ENCODE measurements around the gene RPAP3. TPM values are rescaled to one million over a fixed set of nuclear protein-coding genes. Genes with fewer than 3 reads are reported as not detected.

Gene RPAP3
- total RNA-seq = 24.4 TPM
- long read RNA-seq, full-length matches to known transcripts = 6 of 7 reads
- long read RNA-seq, partial matches to known transcripts = 1 of 7 reads
- long read RNA-seq, other reads (novel, unspliced or antisense) = 0 of 7 reads

- DNase-seq (ENCODE audit: missing footprints) = peak; percentile 99
- intact Hi-C loops (cut with DNase I) = no loop called here
- peak; percentile 98 for ATAC-seq
Measured at GRCh38 chr12:47705566-47706425, at the start of gene RPAP3. RPAP3 (minus strand) TSS chr12:47706030; CDS start chr12:47702840, 3,190 bp downstream.

- ATAC-seq (no peak), DNase-seq (ENCODE audit: missing footprints) (no peak)
- intact Hi-C loops (cut with DNase I) = no loop called here
Measured at GRCh38 chr12:47754881-47755280, 49.1 kb upstream of the RPAP3 start.

- intact Hi-C loops (cut with DNase I) = no loop called here
- ATAC-seq (no peak), DNase-seq (ENCODE audit: missing footprints) (no peak)
Measured at GRCh38 chr12:47754126-47754525, 48.3 kb upstream of the RPAP3 start.

GRCh38 chr12:47753021-47754001 lies 47.5 kb upstream of the RPAP3 start:
- intact Hi-C loops (cut with DNase I) = loop anchor here (1.0 kb wide), 1 partner anchor 16 kb away; no protein-coding TSS in a partner anchor
- DNase-seq (ENCODE audit: missing footprints) (peak; percentile 93), ATAC-seq (peak; percentile 93)

- DNase-seq (ENCODE audit: missing footprints) (no peak), ATAC-seq (no peak)
- intact Hi-C loops (cut with DNase I) = no loop called here
Measured at GRCh38 chr12:47752552-47752951, 46.7 kb upstream of the RPAP3 start.

- DNase-seq (ENCODE audit: missing footprints) = no peak
- ATAC-seq = no peak
- intact Hi-C loops (cut with DNase I) = no loop called here
Measured at GRCh38 chr12:47752121-47752520, 46.3 kb upstream of the RPAP3 start.

GRCh38 chr12:47751561-47751960 lies 45.7 kb upstream of the RPAP3 start:
- no peak for ATAC-seq
- DNase-seq (ENCODE audit: missing footprints) = no peak
- intact Hi-C loops (cut with DNase I) = no loop called here

- DNase-seq (ENCODE audit: missing footprints) (no peak), ATAC-seq (no peak)
- intact Hi-C loops (cut with DNase I) = no loop called here
Measured at GRCh38 chr12:47750916-47751470, 45.2 kb upstream of the RPAP3 start.

- DNase-seq (ENCODE audit: missing footprints) = no peak
- no peak for ATAC-seq
- intact Hi-C loops (cut with DNase I) = no loop called here
Measured at GRCh38 chr12:47750229-47750798, 44.5 kb upstream of the RPAP3 start.

- intact Hi-C loops (cut with DNase I) = no loop called here
- DNase-seq (ENCODE audit: missing footprints) = no peak
- ATAC-seq = no peak
Measured at GRCh38 chr12:47748899-47749298, 43.1 kb upstream of the RPAP3 start.

GRCh38 chr12:47748507-47748828 lies 42.6 kb upstream of the RPAP3 start:
- intact Hi-C loops (cut with DNase I) = no loop called here
- DNase-seq (ENCODE audit: missing footprints) (no peak), ATAC-seq (no peak)

- intact Hi-C loops (cut with DNase I) = no loop called here
- ATAC-seq (no peak), DNase-seq (ENCODE audit: missing footprints) (no peak)
Measured at GRCh38 chr12:47747596-47748506, 42.0 kb upstream of the RPAP3 start.

- no peak for DNase-seq (ENCODE audit: missing footprints)
- no peak for ATAC-seq
- intact Hi-C loops (cut with DNase I) = no loop called here
Measured at GRCh38 chr12:47747126-47747525, 41.3 kb upstream of the RPAP3 start.

GRCh38 chr12:47746523-47746922 lies 40.7 kb upstream of the RPAP3 start:
- DNase-seq (ENCODE audit: missing footprints) (no peak), ATAC-seq (no peak)
- intact Hi-C loops (cut with DNase I) = no loop called here

- DNase-seq (ENCODE audit: missing footprints) (no peak), ATAC-seq (no peak)
- intact Hi-C loops (cut with DNase I) = no loop called here
Measured at GRCh38 chr12:47746073-47746472, 40.2 kb upstream of the RPAP3 start.

GRCh38 chr12:47745485-47746041 lies 39.7 kb upstream of the RPAP3 start:
- DNase-seq (ENCODE audit: missing footprints) (peak; percentile 71), ATAC-seq (peak; percentile 17)
- intact Hi-C loops (cut with DNase I) = no loop called here

- no peak for DNase-seq (ENCODE audit: missing footprints)
- intact Hi-C loops (cut with DNase I) = no loop called here
Measured at GRCh38 chr12:47744778-47745436, 39.1 kb upstream of the RPAP3 start.

More at GRCh38 chr12:47744778-47745436, 39.1 kb upstream of the RPAP3 start:
- no peak for ATAC-seq
